CD4-positive, alpha-beta T cell (primary cell): ENCODE data around the gene EMX2. TPM values are rescaled to one million over a fixed set of nuclear protein-coding genes. Genes with fewer than 3 reads are reported as not detected.

Experiments used
- ATAC-seq: fragments of 200-7000 bp; cut with Tn5 transposase; one replicate; pipeline ENCODE4 v1.10.0; 2022; ENCODE audit warnings: mild to moderate bottlenecking; ENCODE audit not compliant: poor library complexity
- CTCF ChIA-PET: fragments of 350-600 bp; sonication (Branson Sonifier 250); formaldehyde crosslinking; loops from one replicate; lab custom pipeline; 2021; ENCODE audit warnings: antibody characterized with exemption, inconsistent platforms; lab: Charles Lee
- POLR2A ChIA-PET: fragments of 350-600 bp; sonication (Branson Sonifier 250); formaldehyde crosslinking; loops from one replicate; lab custom pipeline; 2021; ENCODE audit warnings: antibody characterized with exemption, inconsistent platforms; lab: Charles Lee
- DNase-seq, 14 experiments: peaks; one replicate each; pipeline ENCODE4 v3.0.0-alpha.2; 2013 to 2020; ENCODE audit warnings: mixed read lengths in 2 of 14
- H3K27ac ChIP-seq, 2 donors: one replicate each; pipeline versions ENCODE4 v1.5.1 to v1.7.0; 2013; ENCODE audit warnings: low read length in 2 of 2, low read depth in 1 of 2, mild to moderate bottlenecking in 1 of 2
- H3K27me3 ChIP-seq, 2 experiments: 1 replicate in 1 of 2; 2 replicates in 1 of 2; pipeline versions ENCODE4 v1.6.1 to v1.7.0; 2013; ENCODE audit warnings: low read length in 2 of 2, control low read depth in 1 of 2, mild to moderate bottlenecking in 1 of 2, moderate library complexity in 1 of 2; ENCODE audit not compliant: insufficient read depth in 2 of 2, control insufficient read depth in 1 of 2
- H3K36me3 ChIP-seq: one replicate; pipeline ENCODE4 v1.6.1; 2013; ENCODE audit warnings: low read length, control low read depth; ENCODE audit not compliant: insufficient read depth
- H3K4me1 ChIP-seq: one replicate; pipeline ENCODE4 v1.6.1; 2013; ENCODE audit warnings: low read length, control low read depth; ENCODE audit not compliant: insufficient read depth
- H3K4me3 ChIP-seq: one replicate; pipeline ENCODE4 v1.5.1; 2013; ENCODE audit warnings: mild to moderate bottlenecking, low read length, moderate library complexity
- H3K9me3 ChIP-seq, 2 experiments: 1 replicate in 1 of 2; 2 replicates in 1 of 2; pipeline versions ENCODE4 v1.6.1 to v1.7.0; 2013; ENCODE audit warnings: low read length in 2 of 2, mild to moderate bottlenecking in 2 of 2, control low read depth in 1 of 2, moderate library complexity in 1 of 2; ENCODE audit not compliant: control insufficient read depth in 1 of 2, insufficient read depth in 1 of 2
- H3K27ac Mint-ChIP-seq: one replicate; pipeline ENCODE4 v1.8.0; 2020; ENCODE audit warnings: mixed read lengths
- H3K27me3 Mint-ChIP-seq: one replicate; pipeline ENCODE4 v1.8.0; 2021; ENCODE audit warnings: mixed read lengths
- H3K36me3 Mint-ChIP-seq: one replicate; pipeline ENCODE4 v1.8.0; 2021; ENCODE audit warnings: low read depth, mixed read lengths
- H3K4me1 Mint-ChIP-seq: one replicate; pipeline ENCODE4 v1.8.0; 2021; ENCODE audit warnings: low read depth, mixed read lengths
- H3K4me3 Mint-ChIP-seq: one replicate; pipeline ENCODE4 v1.8.0; 2020; ENCODE audit warnings: mild to moderate bottlenecking, mixed read lengths
- H3K9me3 Mint-ChIP-seq: one replicate; pipeline ENCODE4 v1.8.0; 2020; ENCODE audit warnings: mixed read lengths
- CTCF ChIP-seq: fragments of 200-600 bp; IDR thresholded peaks from one replicate; pipeline ENCODE4 v1.8.0; 2022; ENCODE audit warnings: antibody characterized with exemption, mild to moderate bottlenecking
- intact Hi-C, 2 experiments: fragments of 100-400 bp; cut with DNase I in 1 of 2; cut with micrococcal nuclease in 1 of 2; formaldehyde crosslinking; loops; one replicate each; pipeline versions ENCODE4 v1.15.1 to v1.9.0; 2023 to 2025; cut with DNase I, micrococcal nuclease
- total RNA-seq, 174 experiments: library from RNA in 2 of 174; stranded (reverse) in 2 of 174; gene quantifications; one replicate each; pipeline ENCODE4 v1.2.3 and lab custom pipeline; 2021 to 2026

Gene EMX2
- total RNA-seq, 2 experiments from 2014 or later = not detected

GRCh38 chr10:117497736-117498135, 44.8 kb upstream of the EMX2 start:
- intact Hi-C loops = loop anchor here (2.0 to 10.0 kb wide), 6 partner anchors 607 to 1047 kb away; no protein-coding TSS in a partner anchor
- POLR2A ChIA-PET = no interaction called here
- no peaks in the 10 kb centered on the region for H3K9me3 Mint-ChIP-seq

GRCh38 chr10:117499248-117500105, 43.1 kb upstream of the EMX2 start:
- Histone ChIP-seq H3K27ac (no peak overlapping the region), H3K9me3 (no peaks in the 10 kb centered on the region), H3K4me3 (no peak overlapping the region), H3K4me1 (no peaks in the 10 kb centered on the region), H3K36me3 (no peaks in the 10 kb centered on the region), H3K27me3 (peaks cover 0 to 5% of the 10 kb centered on the region in 2 experiments)
- Mint-ChIP-seq H3K27ac (no peak overlapping the region), H3K36me3 (no peaks in the 10 kb centered on the region), H3K9me3 (no peaks in the 10 kb centered on the region), H3K27me3 (peaks cover 47% of the 10 kb centered on the region), H3K4me3 (no peak overlapping the region), H3K4me1 (no peaks in the 10 kb centered on the region)
- ChIA-PET POLR2A (no interaction called here), CTCF (no interaction called here)
- ATAC-seq = no peak
- DNase-seq = no peak
- intact Hi-C loops = loop anchor here (5.0 to 10.0 kb wide), 5 partner anchors 605 to 1045 kb away; no protein-coding TSS in a partner anchor
- no peak for TF ChIP-seq CTCF

More at GRCh38 chr10:117497736-117498135, 44.8 kb upstream of the EMX2 start:
- Mint-ChIP-seq H3K36me3 (no peaks in the 10 kb centered on the region), H3K4me1 (no peaks in the 10 kb centered on the region), H3K27me3 (peaks cover 52% of the 10 kb centered on the region), H3K4me3 (no peak overlapping the region), H3K27ac (no peak overlapping the region)
- no peaks in the 10 kb centered on the region for H3K9me3 ChIP-seq
- H3K36me3 ChIP-seq = no peaks in the 10 kb centered on the region
- H3K4me3 ChIP-seq = no peak overlapping the region
- no peak overlapping the region for H3K27ac ChIP-seq
- H3K27me3 ChIP-seq = no peaks in the 10 kb centered on the region
- H3K4me1 ChIP-seq = no peaks in the 10 kb centered on the region
- no peak for TF ChIP-seq CTCF
- DNase-seq (no peak), ATAC-seq (no peak)
- CTCF ChIA-PET = no interaction called here

- no peaks in the 10 kb centered on the region for H3K36me3 ChIP-seq
- POLR2A ChIA-PET = no interaction called here
- H3K27me3 Mint-ChIP-seq = peaks cover 47% of the 10 kb centered on the region
- no peaks in the 10 kb centered on the region for H3K9me3 Mint-ChIP-seq
- H3K27me3 ChIP-seq = peaks cover 0 to 5% of the 10 kb centered on the region in 2 experiments
- no peaks in the 10 kb centered on the region for H3K4me1 ChIP-seq
- CTCF ChIA-PET = no interaction called here
- intact Hi-C loops = no loop called here
- no peak overlapping the region for H3K27ac Mint-ChIP-seq
- TF ChIP-seq CTCF = no peak
- no peak overlapping the region for H3K4me3 Mint-ChIP-seq
- H3K4me3 ChIP-seq = no peak overlapping the region
- DNase-seq (no peak), ATAC-seq (no peak)
- no peaks in the 10 kb centered on the region for H3K4me1 Mint-ChIP-seq
- H3K9me3 ChIP-seq = no peaks in the 10 kb centered on the region
- no peak overlapping the region for H3K27ac ChIP-seq
- H3K36me3 Mint-ChIP-seq = no peaks in the 10 kb centered on the region
Observed at GRCh38 chr10:117500456-117500855, 42.1 kb upstream of the EMX2 start.
